HG03457 (cell line): Measurements from ENCODE around the gene HMCES.

Experiments
- ATAC-seq: cut with Tn5 transposase; IDR thresholded peaks from one replicate; pipeline ENCODE4 v1.9.1; 2021; ENCODE audit warnings: moderate number of reproducible peaks; ENCODE audit not compliant: unreplicated experiment

The HMCES gene

DNA sequence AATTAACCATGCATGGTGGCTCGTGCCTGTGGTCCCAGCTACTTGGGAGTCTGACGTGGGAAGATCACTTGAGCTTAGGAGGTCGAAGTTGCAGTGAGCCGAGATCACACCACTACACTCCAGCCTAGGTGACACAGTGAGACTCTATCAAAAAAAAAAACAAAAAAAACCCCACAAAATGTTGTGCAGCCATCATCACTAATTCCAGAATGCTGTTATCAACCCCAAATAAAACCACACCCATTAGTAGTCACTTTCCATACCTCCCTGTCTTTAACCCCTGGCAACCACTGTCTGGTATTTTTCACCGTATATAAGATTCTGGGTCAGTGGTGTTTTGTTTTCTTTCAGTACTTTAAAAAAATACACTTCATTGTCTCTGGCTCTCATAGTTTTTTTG, 16.6 kb downstream of the HMCES start:
- no peak for ATAC-seq

DNA sequence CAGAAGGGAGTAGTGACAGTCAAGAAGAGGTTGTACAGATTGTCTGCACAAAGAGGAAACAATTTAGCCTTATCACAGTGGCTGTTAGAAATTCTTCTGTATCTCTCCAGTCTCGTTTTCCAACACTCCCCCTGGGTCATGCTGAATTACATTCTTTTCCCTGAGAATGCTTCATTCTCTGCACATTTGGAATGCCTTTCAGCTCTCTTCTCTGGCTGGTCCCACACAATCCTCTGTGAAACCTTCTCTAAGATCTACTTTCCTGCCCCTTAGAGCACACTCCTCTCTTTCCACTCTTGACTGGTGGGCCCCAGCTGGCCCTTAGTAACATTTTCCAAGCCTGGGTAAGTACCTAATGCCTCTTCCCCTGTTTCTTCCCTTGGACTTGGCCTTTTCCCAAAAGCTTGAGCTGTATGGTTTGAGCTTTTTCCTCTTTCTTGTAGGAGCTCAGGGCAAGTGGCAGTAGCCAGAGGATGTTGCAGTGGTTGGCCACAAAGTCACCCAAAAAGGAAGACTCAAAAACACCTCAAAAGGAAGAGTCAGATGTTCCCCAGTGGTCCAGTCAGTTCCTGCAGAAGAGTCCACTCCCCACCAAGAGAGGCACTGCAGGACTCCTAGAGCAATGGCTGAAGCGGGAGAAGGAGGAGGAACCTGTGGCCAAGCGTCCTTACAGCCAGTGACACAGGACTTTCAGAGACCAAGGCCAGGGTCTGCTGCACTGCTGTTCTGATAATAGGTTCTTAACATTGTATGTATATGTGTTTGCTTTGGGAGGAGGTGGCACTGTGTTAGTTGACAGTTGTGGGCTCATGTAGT, 25.7 kb downstream of the HMCES start:
- ATAC-seq: no peak

DNA sequence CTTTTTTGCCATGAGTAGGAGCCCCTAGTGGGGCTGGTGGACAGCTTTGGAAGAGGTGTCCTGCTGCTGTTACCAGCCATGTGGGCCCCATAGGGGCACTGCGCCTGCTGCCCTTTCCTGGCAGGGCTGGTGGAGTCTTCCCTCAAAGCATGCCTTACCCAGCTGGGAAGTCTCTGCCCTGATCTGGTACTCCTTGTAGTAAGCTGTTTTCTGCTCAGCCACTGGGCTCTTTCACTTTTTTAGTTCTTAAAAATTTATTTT, 26.2 kb downstream of the HMCES start:
- ATAC-seq: no peak

DNA sequence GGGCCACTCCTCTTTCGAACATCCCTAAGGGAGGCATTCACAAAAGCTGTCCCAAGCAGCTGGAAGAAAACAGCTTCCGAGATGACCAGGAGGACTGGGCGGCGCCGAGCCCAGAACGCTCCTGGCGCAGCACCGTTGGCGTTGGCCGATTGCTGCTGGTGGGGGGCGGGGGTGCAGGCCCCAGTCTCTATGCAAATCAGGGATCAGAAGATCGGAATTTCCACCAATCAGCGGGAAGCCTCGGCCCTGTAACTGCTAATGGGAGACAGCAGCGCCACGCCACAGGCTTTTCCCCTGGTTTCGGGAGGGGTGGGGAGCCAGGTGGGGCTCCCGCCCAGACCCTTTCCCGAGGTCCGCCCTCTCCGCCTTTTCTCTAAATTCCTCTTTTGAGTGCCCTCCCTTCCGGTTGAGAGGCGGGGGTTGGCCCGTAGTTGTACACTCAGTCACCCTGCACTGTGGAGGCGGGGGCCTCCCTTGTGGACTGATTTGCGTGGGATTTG, 27.0 kb downstream of the HMCES start:
- ATAC-seq: no peak

DNA sequence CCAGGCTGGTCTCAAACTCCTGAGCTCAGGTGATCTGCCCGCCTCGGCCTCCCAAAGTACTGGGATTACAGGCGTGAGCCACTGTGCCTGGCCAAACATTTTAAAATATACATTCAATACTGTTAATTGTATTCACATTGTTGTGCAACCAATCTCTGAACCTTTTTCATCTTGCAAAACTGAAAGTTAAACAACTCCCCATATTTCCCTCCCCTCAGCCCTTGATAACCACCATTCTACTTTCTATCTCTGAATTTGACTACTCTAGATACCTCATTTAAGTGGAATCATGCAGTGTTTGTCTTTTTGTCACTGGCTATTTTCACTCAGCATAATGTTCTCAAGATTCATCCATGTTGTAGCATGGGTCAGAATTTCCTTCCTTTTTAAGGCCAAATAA, 30.0 kb downstream of the HMCES start:
- ATAC-seq: no peak

DNA sequence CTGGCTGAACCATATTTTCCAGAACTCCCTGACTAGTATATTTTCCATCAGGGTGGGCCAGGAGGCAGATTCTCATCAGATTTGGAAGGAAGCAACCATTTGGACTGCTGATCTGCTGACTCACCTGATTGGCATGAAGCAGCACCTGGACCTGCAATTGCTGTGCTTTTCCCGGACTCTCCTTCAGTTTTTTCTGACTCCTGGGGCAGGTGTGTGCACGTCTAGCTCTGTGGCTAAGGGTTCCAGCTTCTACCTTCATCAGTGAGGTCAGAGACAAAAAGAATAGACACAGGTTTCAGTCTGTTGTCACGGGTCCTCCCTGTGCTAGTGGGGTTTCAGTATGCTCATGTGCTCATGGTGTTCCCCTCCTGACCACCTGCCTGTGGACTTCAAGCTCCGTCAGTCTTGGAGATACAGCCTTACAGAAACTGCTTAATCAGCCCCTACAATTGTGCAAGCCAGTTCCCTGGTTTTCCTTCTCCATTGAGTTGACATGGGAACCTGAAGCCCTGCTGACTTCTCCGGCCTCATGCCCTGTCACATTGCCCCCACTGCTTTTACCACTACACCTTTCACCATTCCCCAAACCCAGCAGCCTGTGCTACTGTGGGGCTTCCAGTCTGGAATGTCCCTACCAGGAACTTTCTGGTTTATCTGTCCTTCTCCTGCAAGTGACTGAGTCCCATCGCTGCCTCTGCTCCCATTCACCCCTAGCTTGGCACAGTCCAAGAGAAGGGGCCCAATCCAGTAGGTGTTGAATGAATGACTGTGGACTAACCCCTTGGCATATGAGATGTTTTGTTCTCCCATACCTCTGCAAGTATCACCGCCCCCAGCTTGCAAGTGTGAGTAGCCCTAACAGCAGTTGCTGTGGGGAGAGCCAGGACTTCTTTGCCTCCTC, 31.7 kb downstream of the HMCES start:
- ATAC-seq: no peak

DNA sequence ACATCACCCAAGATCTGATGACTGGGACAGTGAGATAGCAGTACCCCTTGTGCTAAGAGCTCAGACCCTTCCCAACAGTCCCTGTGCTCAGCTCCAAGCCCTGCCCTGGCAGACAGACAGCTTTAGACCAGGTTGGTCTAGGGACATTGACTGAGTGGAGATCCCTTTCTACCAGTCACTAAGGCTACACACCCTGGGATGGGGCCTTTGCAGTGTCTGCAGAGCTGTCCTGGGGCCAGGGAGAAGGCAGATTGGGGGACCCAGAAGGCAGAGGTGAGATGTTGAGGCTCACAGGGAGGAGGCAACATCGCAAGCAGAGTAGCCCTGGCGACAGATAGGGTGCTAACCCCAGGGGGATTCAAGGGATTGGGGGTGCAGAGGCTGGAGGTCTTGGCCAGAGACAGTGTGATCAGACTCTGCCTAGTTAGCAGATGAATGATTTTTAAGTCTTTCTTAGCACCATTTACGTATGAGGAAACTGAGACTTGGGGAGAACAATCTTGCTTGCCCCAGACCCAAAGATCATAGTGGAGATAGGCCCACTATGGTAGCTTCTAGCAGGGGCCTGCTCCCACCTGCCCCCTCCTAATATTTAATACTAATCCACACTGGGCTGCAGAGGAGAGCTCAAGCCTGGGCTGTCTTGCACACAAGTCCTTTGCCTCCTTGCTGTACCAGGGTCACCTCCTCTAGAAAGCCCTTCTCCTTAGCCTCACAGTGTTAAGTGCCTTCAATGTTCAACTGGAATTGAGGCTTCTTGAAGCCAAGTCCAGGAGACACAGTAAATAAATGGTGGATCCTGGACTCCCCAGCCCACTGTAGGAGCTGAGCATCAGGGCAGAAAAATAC, 32.6 kb downstream of the HMCES start:
- no peak for ATAC-seq

DNA sequence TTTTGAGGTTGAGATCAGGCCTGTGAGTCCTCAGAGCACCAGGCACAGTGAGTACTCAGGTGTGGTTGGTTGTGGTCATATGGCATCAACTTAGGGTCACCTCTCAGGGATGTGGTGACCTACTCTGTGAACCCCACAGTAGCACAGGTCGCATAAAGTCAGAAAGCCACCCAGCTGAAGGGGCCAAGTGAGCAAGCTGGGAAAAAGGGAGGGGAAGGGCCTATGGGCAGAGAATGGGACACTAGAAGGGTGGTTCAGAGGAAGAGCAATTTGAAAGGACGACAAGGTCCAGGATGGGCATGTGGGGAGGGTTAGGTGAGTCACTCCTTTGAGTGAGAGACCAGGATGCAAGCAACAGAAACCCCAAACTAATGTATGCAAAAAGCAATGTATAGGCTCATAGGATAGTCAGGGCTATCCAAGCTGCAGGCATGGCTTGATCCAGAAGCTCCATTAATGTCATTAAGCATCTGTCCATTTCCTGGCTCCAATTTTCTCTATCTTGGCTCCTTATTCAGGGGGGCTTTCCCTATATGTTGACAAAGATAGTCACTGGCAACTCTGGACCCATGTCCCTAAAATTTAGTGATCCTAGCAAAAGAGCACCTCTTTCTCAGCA, 33.5 kb downstream of the HMCES start:
- ATAC-seq: no peak

DNA sequence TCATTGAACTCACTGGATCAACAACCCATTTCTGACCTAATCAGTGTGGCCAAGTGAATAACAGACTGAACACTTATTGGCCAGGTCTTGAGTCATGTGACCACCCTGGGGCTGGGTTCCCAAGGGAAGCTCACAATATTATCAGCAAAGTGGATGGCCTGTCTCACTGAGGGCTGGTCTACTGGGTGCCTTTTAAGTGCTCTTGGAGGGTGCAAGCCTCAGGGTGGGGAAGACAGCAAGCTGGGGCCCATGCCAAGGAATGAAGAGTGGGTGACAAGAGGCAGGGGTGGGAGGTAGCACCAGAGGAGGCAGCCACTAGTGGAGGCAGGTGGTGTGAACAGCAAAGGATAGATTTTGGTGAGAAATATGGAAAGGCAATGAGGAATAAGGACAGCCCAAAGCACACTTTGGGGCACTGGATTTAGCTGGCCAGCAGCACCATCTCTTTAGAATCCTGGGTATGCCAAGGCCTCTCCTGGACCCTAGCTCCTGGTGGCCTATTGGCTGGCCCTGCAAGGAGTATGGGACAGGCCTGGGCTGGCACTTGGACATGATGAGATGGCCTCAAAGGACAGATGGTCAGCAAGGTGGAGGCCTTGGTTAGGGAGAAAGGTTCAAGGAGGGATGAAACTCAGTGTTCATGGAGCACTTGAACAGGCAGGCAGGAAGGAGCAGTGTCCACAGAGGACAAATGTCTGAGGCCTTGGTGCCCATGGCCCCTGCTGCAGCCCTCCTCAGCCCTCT, 34.2 kb downstream of the HMCES start:
- ATAC-seq: no peak

DNA sequence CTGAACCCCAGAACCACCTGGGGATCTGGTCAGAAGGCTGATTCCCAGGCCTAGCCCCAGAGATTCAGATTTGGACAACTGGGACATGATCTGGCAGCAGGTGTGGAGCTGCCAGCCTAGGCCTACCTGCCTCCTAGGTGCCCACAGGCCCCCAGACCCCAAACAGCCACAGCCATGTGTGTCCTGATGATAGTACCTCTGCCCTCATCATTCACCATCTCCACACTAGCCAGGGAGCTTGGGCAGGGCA, 34.7 kb downstream of the HMCES start:
- ATAC-seq: no peak

DNA sequence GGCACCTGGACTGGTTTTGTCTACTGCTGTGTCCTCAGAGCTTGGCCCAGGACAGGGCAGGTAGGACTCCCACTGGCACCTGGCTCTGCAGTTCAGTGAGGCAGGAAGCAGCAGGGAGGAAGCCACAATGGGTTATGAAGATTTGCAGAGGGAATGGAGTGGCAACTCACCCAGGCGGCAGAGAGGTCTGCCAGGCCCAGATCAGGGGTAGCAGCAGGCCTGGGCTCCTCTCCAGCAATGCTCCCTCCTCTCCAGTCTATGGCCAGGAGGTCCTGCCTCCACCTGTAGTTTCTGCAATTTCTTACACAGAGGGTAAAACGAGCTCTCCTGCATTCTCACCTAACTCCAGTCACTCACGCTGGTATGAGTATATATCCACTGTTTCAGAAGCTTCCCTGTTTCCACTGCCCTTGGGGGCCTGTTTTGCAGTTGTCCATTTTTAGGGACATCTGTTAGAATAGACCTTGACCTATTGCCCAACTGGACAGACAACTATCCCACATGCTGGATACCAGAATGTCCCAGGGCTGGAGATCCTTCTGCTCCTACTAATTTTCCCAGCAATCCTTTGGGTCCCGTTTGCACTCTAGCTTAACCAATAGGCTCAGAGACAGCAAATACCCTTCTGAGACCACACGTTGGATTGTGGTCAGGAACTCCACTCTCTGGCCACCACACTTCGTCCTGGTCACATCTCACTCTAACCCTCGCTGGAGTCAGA, 35.2 kb downstream of the HMCES start:
- no peak for ATAC-seq

DNA sequence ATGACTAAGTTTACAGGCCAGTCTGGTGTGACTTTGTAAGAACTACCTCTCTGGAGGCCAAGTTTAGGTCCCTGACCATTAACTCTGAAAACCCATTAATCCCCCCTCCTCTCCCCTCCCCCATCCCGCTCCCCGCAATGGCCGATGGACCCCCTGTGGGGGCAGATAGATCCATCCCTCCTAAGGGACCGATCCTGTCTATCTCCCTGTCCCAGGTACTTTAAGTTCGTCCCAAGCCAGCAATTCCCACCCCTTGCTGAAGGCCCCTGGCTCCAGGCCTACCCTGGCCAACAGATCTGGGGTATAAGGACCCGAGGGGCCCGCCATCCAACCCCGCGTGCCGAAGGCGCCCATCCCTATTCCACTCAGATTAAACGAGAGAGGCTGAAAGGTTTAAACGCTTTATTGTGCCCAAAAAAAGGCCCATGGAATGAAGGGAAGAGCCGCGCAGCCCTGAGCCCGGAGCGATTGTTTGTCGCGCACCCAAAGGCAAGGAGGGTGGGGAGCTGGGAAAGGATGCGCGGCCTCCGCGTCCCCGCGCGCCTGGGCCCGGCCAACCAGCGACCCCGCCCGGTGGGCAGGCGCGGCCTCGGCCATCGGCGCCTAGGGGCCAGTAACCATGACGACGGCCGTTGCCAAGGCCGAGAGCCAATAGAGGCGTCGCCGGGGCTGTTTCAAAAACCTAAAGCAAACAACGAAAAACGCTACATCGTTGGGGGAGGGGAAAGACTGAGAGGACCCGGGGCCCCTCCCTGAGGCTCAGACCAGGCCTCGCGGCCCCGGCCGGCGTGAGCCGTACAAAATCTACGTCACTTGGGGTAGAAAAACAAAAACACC, 35.9 kb downstream of the HMCES start:
- ATAC-seq: no peak

DNA sequence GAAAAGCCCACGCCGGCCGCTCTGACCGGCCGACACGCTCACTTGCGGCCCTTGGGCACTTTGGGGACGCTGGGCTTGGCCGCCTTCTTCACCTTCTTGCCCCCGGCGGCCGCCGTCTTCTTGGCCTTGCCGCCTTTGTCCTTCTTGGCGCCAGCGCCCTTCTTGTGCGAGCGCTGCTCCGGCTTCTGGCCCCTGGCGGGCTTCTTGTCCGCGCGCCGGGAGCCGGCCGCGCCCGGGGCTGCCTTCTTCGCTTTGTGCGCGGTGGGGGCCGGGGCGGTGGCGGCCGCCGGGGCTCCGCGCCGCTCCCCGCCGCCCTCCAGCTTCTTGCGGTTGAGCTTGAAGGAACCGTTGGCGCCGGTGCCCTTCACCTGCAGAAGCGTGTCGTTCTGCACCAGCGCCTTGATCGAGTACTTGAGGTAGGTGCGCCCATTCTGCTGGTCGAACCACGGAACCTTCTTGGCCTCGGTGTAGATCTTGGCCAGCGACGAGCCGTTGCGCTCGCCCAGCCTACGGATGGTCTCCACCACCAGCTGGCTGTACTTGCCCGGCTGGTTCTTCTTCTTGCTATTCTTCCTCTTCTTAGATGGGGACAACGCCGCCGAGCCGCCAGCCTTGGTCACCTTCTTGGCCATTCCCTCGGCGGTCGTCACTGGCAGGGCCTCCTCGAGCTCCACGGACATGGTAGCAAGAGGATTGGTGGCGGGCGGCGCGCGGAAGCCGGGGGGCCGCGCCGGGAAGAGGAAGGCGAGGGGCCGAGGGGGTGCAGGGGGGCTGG, 36.7 kb downstream of the HMCES start:
- ATAC-seq: no peak

DNA sequence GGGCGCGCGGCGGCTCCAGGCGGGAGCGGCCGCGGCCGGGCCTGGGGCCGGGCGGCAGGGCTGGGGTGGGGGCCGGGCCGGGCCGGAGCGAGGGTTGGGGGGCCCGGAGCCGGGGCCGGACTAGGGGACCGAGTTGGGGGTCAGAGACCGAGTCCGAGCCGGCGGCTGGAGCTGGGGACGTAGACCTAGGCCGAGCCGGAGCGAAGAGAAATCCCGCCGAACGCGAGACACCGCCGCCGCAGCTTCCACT, 37.3 kb downstream of the HMCES start:
- no peak for ATAC-seq

DNA sequence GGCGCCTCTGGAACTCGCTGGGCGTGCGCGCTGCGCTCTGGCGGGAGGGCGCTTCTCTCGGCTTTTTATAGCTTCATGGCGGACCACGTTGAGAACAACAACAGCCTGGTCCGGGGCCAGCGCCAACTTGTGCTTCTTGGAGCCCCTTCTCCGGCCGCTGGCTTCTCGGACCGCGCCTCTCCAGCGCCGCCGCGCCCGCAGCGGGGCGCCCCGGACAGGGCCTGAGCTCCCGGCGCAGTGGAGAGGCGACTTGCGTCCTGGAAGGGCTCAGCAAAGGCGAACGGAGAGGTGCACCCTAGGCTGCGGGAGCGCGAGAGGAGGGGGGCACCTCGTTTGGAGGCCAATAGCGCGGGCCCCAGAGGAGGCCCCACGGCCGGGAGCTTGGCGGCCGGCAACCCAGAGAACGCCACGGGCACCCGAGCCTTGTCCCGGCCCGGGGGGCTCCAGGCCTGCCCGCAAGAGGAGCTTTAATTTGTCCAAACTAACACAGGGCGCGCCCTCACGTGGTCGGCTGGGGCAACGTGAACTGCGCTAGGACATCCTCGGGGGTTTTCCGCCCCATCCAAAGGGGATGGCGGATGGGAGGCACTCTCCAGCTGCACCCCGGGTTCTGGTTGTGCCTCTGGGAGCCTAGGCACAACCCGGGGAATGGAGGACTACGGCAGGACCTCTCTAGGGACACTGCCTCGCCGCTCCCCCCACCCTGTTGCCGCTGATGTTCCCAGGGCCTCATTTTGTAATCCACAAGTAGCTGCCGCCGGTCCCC, 37.8 kb downstream of the HMCES start:
- no peak for ATAC-seq

DNA sequence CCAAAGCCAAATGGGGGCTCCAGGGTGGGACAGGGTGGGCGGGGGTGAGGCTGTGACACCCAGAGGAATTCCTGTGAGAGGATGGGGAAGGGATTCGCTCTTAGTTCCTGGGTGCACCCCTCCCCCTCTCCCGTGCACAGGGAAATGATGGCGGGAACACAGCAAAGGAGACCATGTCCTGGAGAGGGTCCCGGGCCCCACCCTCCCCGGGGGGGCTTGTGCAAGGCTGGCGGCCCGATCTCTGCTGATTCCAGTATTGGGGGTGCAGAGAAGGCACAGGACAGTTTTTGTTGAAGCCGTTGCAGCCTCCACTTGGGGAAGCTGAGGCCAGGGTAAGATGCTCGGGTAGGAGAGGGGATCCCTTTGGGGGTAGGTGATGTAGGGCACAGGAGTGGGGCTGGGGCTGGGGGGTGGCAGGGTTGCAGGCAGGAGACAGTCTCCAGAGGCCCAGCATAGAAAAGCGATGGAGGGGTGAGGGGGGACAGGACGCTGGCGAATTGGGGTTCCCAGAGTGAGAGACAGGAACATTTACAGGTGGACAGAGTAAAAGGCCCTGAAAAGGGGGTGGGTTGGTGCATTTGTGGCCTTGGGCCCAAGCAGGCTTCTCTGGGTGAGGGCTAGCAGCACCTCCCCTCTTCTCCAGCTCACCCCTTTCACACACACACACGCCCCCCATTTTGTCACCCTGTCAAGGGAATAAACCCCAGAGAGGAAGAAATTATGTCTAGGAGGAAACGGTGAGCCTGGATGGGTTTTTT, 38.5 kb downstream of the HMCES start:
- ATAC-seq: no peak

DNA sequence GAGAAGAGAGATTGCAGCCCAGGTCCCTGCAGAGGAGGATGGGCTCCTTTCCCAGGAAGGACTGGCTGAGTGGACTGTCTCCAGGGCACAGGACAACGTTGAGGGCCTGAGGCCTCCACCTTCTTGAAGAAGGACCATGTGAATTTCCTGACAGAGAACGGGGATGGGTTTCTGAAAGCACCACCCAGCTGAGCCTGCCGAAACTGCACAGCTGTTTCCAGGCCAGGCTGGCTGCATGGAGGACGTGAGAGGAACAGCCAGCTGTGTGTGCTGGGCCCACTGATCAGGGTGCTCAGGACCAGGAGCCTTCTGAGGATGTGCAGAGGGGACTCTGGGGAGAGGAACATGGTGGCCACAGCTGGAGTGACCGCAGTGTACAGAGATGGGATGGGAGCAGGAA, 39.2 kb downstream of the HMCES start:
- ATAC-seq: no peak
